BLaER1 treated with 17β-estradiol and CSF1 and Interleukin-3, amounts not matched to agents 10 nM and 100 nM (cell line): ENCODE measurements around the gene ZBTB7A.

ENCODE experiments used
- H3K27ac ChIP-seq, 11 experiments: shearing (Covaris generic); formaldehyde crosslinking; 2 replicates each; pipeline ENCODE4 v1.8.1; 2022
- H3K27me3 ChIP-seq, 11 experiments: shearing (Covaris generic); formaldehyde crosslinking; 2 replicates each; pipeline ENCODE4 v1.8.1; 2022
- H3K36me3 ChIP-seq, 11 experiments: shearing (Covaris generic); formaldehyde crosslinking; 2 replicates each; pipeline ENCODE4 v1.8.1; 2022
- H3K4me1 ChIP-seq, 10 experiments: shearing (Covaris generic); formaldehyde crosslinking; 2 replicates each; pipeline ENCODE4 v1.8.1; 2022
- H3K4me2 ChIP-seq, 11 experiments: shearing (Covaris generic); formaldehyde crosslinking; 2 replicates each; pipeline ENCODE4 v1.8.1; 2022
- H3K4me3 ChIP-seq, 10 experiments: shearing (Covaris generic); formaldehyde crosslinking; 2 replicates each; pipeline ENCODE4 v1.8.1; 2022
- H3K9ac ChIP-seq, 11 experiments: shearing (Covaris generic); formaldehyde crosslinking; 2 replicates each; pipeline ENCODE4 v1.8.1; 2022
- H3K9me3 ChIP-seq, 11 experiments: shearing (Covaris generic); formaldehyde crosslinking; replicated peaks in 1 of 11; 2 replicates each; pipeline ENCODE4 v1.8.1; 2022
- H4K20me1 ChIP-seq, 11 experiments: shearing (Covaris generic); formaldehyde crosslinking; 2 replicates each; pipeline ENCODE4 v1.8.1; 2022
- Cebpa-rat ChIP-seq, 11 experiments: shearing (Covaris generic); IDR thresholded peaks; 2 replicates each; pipeline ENCODE4 v1.8.1; 2022

ZBTB7A gene

GRCh38 chr19:4051175-4052101 lies 15.3 kb downstream of the ZBTB7A start:
- H3K4me2 ChIP-seq = peak overlapping the region in 8 of 11 experiments; percentile 24 to 79 (median 54); a peak in 12 of 22 replicates
- H4K20me1 ChIP-seq = peaks cover 90 to 100% (median 98%) of the 10 kb centered on the region in 11 experiments
- H3K9me3 ChIP-seq = no peaks in the 10 kb centered on the region
- H3K36me3 ChIP-seq = peaks cover 72 to 92% (median 89%) of the 10 kb centered on the region in 11 experiments
- no peak for TF ChIP-seq Cebpa-rat (IDR thresholded peaks at IDR 0.05)
- H3K27me3 ChIP-seq = no peaks in the 10 kb centered on the region
- H3K9ac ChIP-seq = peak overlapping the region in 6 of 11 experiments; percentile 27 to 69 (median 58); a peak in 9 of 22 replicates
- peak overlapping the region in 10 of 11 experiments; percentile 11 to 81 (median 58); a peak in 17 of 22 replicates for H3K27ac ChIP-seq
- peak overlapping the region in 2 of 10 experiments; percentile 26 to 54; a peak in 3 of 20 replicates for H3K4me3 ChIP-seq
- peaks cover 0 to 61% (median 26%) of the 10 kb centered on the region in 10 experiments; a peak in 15 of 20 replicates for H3K4me1 ChIP-seq

- Histone ChIP-seq H3K9ac (no peak overlapping the region), H3K27ac (peak overlapping the region in 1 of 11 experiments; percentile 10; a peak in 1 of 22 replicates), H3K36me3 (peaks cover 64 to 91% (median 85%) of the 10 kb centered on the region in 11 experiments), H4K20me1 (peaks cover 90 to 100% (median 98%) of the 10 kb centered on the region in 11 experiments), H3K4me2 (no peak overlapping the region), H3K27me3 (no peaks in the 10 kb centered on the region), H3K9me3 (no peaks in the 10 kb centered on the region), H3K4me1 (peaks cover 0 to 42% (median 24%) of the 10 kb centered on the region in 10 experiments; a peak in 15 of 20 replicates), H3K4me3 (no peak overlapping the region)
- TF ChIP-seq Cebpa-rat (IDR thresholded peaks at IDR 0.05) = no peak
These were observed 17.3 kb downstream of the ZBTB7A start for GRCh38 chr19:4049432-4049831.

GRCh38 chr19:4046946-4047683 lies 19.6 kb downstream of the ZBTB7A start:
- no peak overlapping the region for H3K4me3 ChIP-seq
- no peak overlapping the region for H3K4me2 ChIP-seq
- H3K9me3 ChIP-seq = no peaks in the 10 kb centered on the region
- no peaks in the 10 kb centered on the region for H3K27me3 ChIP-seq
- H3K9ac ChIP-seq = no peak overlapping the region
- peaks cover 53 to 84% (median 77%) of the 10 kb centered on the region in 11 experiments for H3K36me3 ChIP-seq
- peaks cover 84 to 98% (median 94%) of the 10 kb centered on the region in 11 experiments for H4K20me1 ChIP-seq
- TF ChIP-seq Cebpa-rat (IDR thresholded peaks at IDR 0.05) = no peak
- no peak overlapping the region for H3K27ac ChIP-seq
- H3K4me1 ChIP-seq = peaks cover 0 to 19% (median 9%) of the 10 kb centered on the region in 10 experiments; a peak in 13 of 20 replicates

- Histone ChIP-seq H3K4me1 (peaks cover 0 to 11% (median 2%) of the 10 kb centered on the region in 10 experiments; a peak in 12 of 20 replicates), H3K4me3 (no peak overlapping the region), H3K9ac (no peak overlapping the region), H4K20me1 (peaks cover 84 to 98% (median 94%) of the 10 kb centered on the region in 11 experiments), H3K27me3 (no peaks in the 10 kb centered on the region), H3K27ac (no peak overlapping the region), H3K9me3 (no peaks in the 10 kb centered on the region), H3K36me3 (peaks cover 56 to 84% (median 75%) of the 10 kb centered on the region in 11 experiments), H3K4me2 (no peak overlapping the region)
- TF ChIP-seq Cebpa-rat (IDR thresholded peaks at IDR 0.05) = no peak
These were observed 20.4 kb downstream of the ZBTB7A start for GRCh38 chr19:4046362-4046691.

GRCh38 chr19:4045597-4046361 lies 20.9 kb downstream of the ZBTB7A start:
- peaks cover 53 to 83% (median 73%) of the 10 kb centered on the region in 11 experiments for H3K36me3 ChIP-seq
- no peak overlapping the region for H3K4me3 ChIP-seq
- H4K20me1 ChIP-seq = peaks cover 83 to 98% (median 93%) of the 10 kb centered on the region in 11 experiments
- H3K27me3 ChIP-seq = no peaks in the 10 kb centered on the region
- no peak overlapping the region for H3K9ac ChIP-seq
- no peak overlapping the region for H3K4me2 ChIP-seq
- no peaks in the 10 kb centered on the region for H3K9me3 ChIP-seq
- H3K27ac ChIP-seq = no peak overlapping the region
- TF ChIP-seq Cebpa-rat (IDR thresholded peaks at IDR 0.05) = no peak
- H3K4me1 ChIP-seq = peaks cover 0 to 6% (median 0%) of the 10 kb centered on the region in 10 experiments; a peak in 2 of 20 replicates

- peaks cover 83 to 98% (median 93%) of the 10 kb centered on the region in 11 experiments for H4K20me1 ChIP-seq
- peaks cover 47 to 77% (median 70%) of the 10 kb centered on the region in 11 experiments for H3K36me3 ChIP-seq
- no peaks in the 10 kb centered on the region for H3K27me3 ChIP-seq
- H3K4me1 ChIP-seq = no peaks in the 10 kb centered on the region; a peak in 1 of 20 replicates
- no peak overlapping the region for H3K4me2 ChIP-seq
- no peaks in the 10 kb centered on the region for H3K9me3 ChIP-seq
- H3K9ac ChIP-seq = no peak overlapping the region
- no peak overlapping the region for H3K4me3 ChIP-seq
- no peak overlapping the region for H3K27ac ChIP-seq
- TF ChIP-seq Cebpa-rat (IDR thresholded peaks at IDR 0.05) = no peak
These were observed 21.7 kb downstream of the ZBTB7A start for GRCh38 chr19:4044990-4045465.

- TF ChIP-seq Cebpa-rat (IDR thresholded peaks at IDR 0.05) = no peak
- H3K9me3 ChIP-seq = no peaks in the 10 kb centered on the region
- no peaks in the 10 kb centered on the region for H3K27me3 ChIP-seq
- H3K4me3 ChIP-seq = no peak overlapping the region
- H3K27ac ChIP-seq = no peak overlapping the region
- peaks cover 83 to 98% (median 93%) of the 10 kb centered on the region in 11 experiments for H4K20me1 ChIP-seq
- no peak overlapping the region for H3K4me2 ChIP-seq
- H3K36me3 ChIP-seq = peaks cover 39 to 68% (median 62%) of the 10 kb centered on the region in 11 experiments
- H3K9ac ChIP-seq = no peak overlapping the region
- H3K4me1 ChIP-seq = no peaks in the 10 kb centered on the region; a peak in 1 of 20 replicates
These were observed 22.6 kb downstream of the ZBTB7A start for GRCh38 chr19:4043966-4044715.

- H3K4me3 ChIP-seq = no peak overlapping the region
- peaks cover 38 to 70% (median 60%) of the 10 kb centered on the region in 11 experiments for H3K36me3 ChIP-seq
- H3K9me3 ChIP-seq = no peaks in the 10 kb centered on the region
- no peak overlapping the region for H3K9ac ChIP-seq
- no peaks in the 10 kb centered on the region; a peak in 1 of 20 replicates for H3K4me1 ChIP-seq
- no peak overlapping the region for H3K27ac ChIP-seq
- no peak for TF ChIP-seq Cebpa-rat (IDR thresholded peaks at IDR 0.05)
- H4K20me1 ChIP-seq = peaks cover 83 to 98% (median 93%) of the 10 kb centered on the region in 11 experiments
- no peaks in the 10 kb centered on the region for H3K27me3 ChIP-seq
- no peak overlapping the region for H3K4me2 ChIP-seq
These were observed 23.3 kb downstream of the ZBTB7A start for GRCh38 chr19:4043401-4043800.
